ENCODE data around the gene HAT1. TPM values are rescaled to one million over a fixed set of nuclear protein-coding genes. Genes with fewer than 3 reads are reported as not detected.

HAT1 gene
- total and polyA plus RNA-seq, 8 donors = 29.7 to 70.6 (median 58.6) TPM

DNA sequence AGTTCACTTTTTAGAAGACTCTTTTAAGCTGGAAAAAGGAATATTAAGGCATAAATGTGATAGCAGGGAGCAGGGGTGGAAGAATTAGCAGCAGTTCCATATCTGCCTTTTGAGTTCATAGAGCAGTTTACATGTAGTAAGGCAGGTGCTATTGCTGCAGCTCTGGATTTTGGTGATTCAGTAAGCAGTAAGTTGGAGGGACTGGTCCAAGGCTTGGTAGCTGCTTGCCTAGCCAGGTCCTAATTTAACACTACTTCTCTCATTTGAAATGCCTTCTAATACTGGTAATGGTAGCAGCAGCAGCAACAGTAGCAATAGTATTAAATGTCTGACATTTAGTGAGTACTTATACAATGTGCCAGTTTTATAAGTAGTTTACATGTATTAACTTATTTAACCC lies 30.0 kb downstream of the HAT1 start:
- H3K27me3 ChIP-seq = no peaks in the 10 kb centered on the region
- peaks cover 0 to 8% of the 10 kb centered on the region in 2 donors for H3K36me3 ChIP-seq
- TF ChIP-seq, protein P1, sequence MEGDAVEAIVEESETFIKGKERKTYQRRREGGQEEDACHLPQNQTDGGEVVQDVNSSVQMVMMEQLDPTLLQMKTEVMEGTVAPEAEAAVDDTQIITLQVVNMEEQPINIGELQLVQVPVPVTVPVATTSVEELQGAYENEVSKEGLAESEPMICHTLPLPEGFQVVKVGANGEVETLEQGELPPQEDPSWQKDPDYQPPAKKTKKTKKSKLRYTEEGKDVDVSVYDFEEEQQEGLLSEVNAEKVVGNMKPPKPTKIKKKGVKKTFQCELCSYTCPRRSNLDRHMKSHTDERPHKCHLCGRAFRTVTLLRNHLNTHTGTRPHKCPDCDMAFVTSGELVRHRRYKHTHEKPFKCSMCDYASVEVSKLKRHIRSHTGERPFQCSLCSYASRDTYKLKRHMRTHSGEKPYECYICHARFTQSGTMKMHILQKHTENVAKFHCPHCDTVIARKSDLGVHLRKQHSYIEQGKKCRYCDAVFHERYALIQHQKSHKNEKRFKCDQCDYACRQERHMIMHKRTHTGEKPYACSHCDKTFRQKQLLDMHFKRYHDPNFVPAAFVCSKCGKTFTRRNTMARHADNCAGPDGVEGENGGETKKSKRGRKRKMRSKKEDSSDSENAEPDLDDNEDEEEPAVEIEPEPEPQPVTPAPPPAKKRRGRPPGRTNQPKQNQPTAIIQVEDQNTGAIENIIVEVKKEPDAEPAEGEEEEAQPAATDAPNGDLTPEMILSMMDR (IDR thresholded peaks at IDR 0.05) = no peak
- no peak for DNase-seq
- intact Hi-C loops (cut with DNase I) = no loop called here
- H3K27ac ChIP-seq = no peak overlapping the region
- peaks cover 0 to 30% of the 10 kb centered on the region in 2 donors for H3K4me1 ChIP-seq
- no peak for ATAC-seq
- no peak overlapping the region for H3K4me3 ChIP-seq
- H3K9me3 ChIP-seq = no peaks in the 10 kb centered on the region

DNA sequence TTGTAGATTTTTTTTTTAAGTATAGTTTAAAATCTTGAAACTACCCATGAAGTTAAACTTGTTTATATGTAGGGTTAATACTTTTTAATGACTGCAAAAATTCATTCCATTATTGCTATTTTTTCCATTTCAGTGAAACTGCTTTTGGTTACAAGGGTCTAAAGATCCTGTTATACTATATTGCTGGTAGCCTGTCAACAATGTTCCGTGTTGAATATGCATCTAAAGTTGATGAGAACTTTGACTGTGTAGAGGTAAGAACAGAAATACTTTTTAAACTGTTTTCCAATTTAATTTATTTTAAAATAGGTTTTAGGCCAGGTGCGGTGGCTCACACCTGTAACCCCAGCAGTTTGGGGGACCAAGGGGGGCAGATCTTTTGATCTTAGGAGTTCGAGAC lies 30.5 kb downstream of the HAT1 start:
- no peak overlapping the region for H3K4me3 ChIP-seq
- DNase-seq (no peak), ATAC-seq (no peak)
- H3K27ac ChIP-seq = no peak overlapping the region
- TF ChIP-seq, protein P1 (IDR thresholded peaks at IDR 0.05) = no peak
- intact Hi-C loops (cut with DNase I) = no loop called here
- peaks cover 0 to 5% of the 10 kb centered on the region in 2 donors for H3K36me3 ChIP-seq
- no peaks in the 10 kb centered on the region for H3K9me3 ChIP-seq
- H3K27me3 ChIP-seq = no peaks in the 10 kb centered on the region
- peaks cover 0 to 35% of the 10 kb centered on the region in 2 donors for H3K4me1 ChIP-seq

DNA sequence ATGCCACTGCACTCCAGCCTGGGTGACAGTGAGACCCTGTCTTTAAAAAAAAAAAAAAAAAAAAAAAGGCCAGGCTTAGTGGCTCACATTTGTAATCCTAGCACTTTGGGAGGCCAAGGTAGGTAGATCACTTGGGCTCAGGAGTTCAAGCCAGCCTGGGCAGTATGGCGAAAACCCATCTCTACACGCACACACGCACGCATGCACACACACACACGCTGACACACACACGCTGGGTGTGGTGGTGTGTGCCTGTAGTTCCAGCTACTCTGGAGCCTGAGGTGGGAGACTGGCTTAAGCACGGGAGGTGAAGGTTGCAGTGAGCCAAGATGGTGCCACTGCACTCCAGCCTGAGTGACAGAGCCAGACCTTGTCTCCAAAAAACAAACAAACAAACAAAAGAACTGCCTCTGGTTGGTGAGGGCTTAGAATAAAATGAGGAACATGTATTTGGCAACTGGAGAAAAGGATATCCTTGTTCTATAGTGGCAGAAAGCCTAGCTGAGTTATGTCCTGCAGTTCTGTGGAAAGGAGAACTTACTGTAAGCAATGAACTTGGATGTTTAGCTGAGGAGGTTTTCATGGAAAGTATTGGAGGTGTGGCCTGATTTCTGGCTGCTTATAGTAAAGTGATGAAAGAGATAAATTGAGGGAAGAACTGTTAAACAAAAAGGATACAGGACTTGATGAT lies 34.0 kb downstream of the HAT1 start:
- H3K27ac ChIP-seq = peak overlapping the region in 1 of 2 donors; percentile 94
- H3K36me3 ChIP-seq = no peaks in the 10 kb centered on the region
- intact Hi-C loops (cut with DNase I) = no loop called here
- H3K4me3 ChIP-seq = no peak overlapping the region
- H3K27me3 ChIP-seq = no peaks in the 10 kb centered on the region
- H3K9me3 ChIP-seq = no peaks in the 10 kb centered on the region
- DNase-seq (no peak), ATAC-seq (peak; percentile 76)
- TF ChIP-seq, protein P1 (IDR thresholded peaks at IDR 0.05) = no peak
- H3K4me1 ChIP-seq = peaks cover 0 to 50% of the 10 kb centered on the region in 2 donors

DNA sequence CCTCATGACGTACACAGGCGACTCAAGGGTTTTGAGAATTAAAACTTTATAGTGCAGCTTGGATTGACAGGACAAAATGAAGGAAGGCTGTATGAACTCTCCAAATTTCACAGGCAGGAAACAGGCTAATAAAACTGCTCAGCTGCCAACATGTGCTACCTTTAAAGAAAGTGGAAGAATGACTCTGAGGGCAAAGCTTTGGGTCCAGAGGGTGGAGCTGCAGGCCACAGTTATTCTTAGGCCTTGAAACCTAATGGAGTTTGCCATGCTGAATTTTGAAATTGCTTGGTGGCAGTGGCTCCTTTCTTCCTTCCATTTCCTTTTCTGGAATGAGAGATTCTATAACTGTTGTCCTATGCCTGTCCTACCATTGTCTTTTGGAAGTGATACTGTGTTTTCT lies 34.8 kb downstream of the HAT1 start:
- peaks cover 0 to 50% of the 10 kb centered on the region in 2 donors for H3K4me1 ChIP-seq
- H3K9me3 ChIP-seq = no peaks in the 10 kb centered on the region
- ATAC-seq (peak; percentile 31), DNase-seq (no peak)
- TF ChIP-seq, protein P1 (IDR thresholded peaks at IDR 0.05) = no peak
- no peaks in the 10 kb centered on the region for H3K36me3 ChIP-seq
- intact Hi-C loops (cut with DNase I) = no loop called here
- no peak overlapping the region for H3K4me3 ChIP-seq
- peak overlapping the region in 1 of 2 donors; percentile 94 for H3K27ac ChIP-seq
- no peaks in the 10 kb centered on the region for H3K27me3 ChIP-seq

DNA sequence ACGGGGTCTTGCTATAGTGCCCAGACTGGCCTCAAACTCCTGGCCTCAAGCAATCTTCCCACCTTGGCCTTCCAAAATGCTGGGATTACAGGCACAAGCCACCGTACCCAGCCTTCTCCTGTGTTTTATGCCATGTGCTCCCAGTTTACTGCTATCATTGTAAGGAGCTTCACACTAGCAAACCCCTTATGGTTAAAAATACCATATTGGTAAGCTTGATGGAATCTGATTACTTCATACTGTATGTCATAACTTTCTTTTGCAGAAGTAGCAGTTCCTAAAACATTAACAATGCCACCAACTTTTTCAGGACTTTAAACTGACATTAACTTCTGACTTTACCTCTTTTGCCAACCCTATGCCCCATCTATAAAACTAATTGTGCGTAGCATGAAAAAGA lies 36.2 kb downstream of the HAT1 start:
- DNase-seq (no peak), ATAC-seq (no peak)
- Histone ChIP-seq H3K27me3 (no peaks in the 10 kb centered on the region), H3K4me3 (no peak overlapping the region), H3K27ac (peak overlapping the region in 1 of 2 donors; percentile 94), H3K36me3 (no peaks in the 10 kb centered on the region), H3K4me1 (peaks cover 0 to 50% of the 10 kb centered on the region in 2 donors), H3K9me3 (no peaks in the 10 kb centered on the region)
- intact Hi-C loops (cut with DNase I) = no loop called here
- TF ChIP-seq, protein P1 (IDR thresholded peaks at IDR 0.05) = no peak

Data from left lung (tissue), 10 donors.